ENCODE measurements around the gene SVEP1.

SVEP1 gene

DNA sequence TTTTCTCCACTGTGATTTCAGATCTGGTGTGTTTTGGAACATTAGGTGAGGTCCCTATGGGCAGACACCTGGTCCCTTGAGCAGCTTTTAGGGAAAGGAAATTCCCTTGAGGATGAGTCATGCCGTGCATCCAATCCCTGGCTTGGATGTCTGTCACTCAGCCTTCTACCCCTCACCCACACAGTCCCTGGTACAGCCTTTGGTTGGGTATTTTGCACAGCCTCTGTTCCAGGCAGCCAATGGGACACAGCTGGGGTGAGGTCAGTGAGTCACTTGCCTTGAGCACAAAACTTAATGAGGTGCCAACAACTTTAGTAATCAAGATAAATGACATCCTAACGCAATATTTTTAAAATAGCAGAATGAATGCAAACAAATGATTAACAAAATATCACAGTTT is 22.7 kb upstream of the SVEP1 start:
- Histone ChIP-seq H3K27me3 (replicated peaks) (no peaks in the 10 kb centered on the region), H3K27ac (no peak overlapping the region), H3K36me3 (replicated peaks) (no peaks in the 10 kb centered on the region), H3K4me3 (ENCODE audit: low read depth, low read length) (no peak overlapping the region)
- TF ChIP-seq, protein P1, sequence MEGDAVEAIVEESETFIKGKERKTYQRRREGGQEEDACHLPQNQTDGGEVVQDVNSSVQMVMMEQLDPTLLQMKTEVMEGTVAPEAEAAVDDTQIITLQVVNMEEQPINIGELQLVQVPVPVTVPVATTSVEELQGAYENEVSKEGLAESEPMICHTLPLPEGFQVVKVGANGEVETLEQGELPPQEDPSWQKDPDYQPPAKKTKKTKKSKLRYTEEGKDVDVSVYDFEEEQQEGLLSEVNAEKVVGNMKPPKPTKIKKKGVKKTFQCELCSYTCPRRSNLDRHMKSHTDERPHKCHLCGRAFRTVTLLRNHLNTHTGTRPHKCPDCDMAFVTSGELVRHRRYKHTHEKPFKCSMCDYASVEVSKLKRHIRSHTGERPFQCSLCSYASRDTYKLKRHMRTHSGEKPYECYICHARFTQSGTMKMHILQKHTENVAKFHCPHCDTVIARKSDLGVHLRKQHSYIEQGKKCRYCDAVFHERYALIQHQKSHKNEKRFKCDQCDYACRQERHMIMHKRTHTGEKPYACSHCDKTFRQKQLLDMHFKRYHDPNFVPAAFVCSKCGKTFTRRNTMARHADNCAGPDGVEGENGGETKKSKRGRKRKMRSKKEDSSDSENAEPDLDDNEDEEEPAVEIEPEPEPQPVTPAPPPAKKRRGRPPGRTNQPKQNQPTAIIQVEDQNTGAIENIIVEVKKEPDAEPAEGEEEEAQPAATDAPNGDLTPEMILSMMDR (IDR thresholded peaks at IDR 0.05; ENCODE audit: low read depth, low read length, missing control alignments) = no peak
- DNase-seq = no peak
- in situ Hi-C loops (cut with HindIII; ENCODE audit: low pct_ligation_motif_present, low sequenced_read_pairs) = no loop called here

DNA sequence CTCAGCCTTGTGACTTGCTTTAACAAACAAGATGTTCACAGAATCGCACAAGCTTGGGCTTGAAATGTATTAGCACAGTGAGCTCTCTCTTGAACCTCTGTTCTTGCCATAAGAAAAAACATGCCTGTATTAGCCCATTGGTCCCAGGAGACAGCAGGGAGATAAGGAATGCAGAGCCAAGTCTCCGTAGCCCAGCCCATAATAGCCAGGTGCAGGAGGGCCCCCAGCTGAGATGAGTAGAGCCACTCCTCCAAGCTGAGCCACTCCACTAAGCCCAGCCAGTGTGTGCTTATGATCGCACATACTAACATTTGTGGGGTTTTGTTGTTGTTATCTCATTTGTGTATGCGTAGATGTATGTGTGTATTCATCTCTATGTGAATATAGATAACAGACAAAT is 21.6 kb upstream of the SVEP1 start:
- in situ Hi-C loops (cut with HindIII; ENCODE audit: low pct_ligation_motif_present, low sequenced_read_pairs) = no loop called here
- Histone ChIP-seq H3K27me3 (replicated peaks) (no peaks in the 10 kb centered on the region), H3K36me3 (replicated peaks) (no peaks in the 10 kb centered on the region), H3K4me3 (ENCODE audit: low read depth, low read length) (no peak overlapping the region), H3K27ac (no peak overlapping the region)
- DNase-seq = no peak
- TF ChIP-seq, protein P1 (IDR thresholded peaks at IDR 0.05; ENCODE audit: low read depth, low read length, missing control alignments) = no peak

DNA sequence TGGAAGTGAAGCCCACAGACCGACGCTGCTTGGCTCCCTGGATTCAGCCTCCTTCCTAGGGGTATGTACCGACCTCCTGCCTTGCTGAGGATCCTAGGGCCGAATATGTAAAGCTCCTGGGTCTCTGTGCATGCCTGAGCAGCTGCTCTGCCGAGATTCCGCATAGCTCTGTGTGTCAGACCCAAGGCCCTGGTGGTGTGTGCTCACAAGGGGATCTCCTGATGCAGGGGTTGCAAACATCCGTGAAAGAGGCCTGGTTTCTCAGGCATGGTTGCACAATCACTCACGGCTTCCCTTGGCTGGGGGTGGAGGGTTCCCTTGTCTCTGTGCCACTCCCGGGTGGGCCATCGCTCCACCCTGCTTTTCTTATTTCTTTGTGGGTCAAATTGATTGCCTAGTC is 19.9 kb upstream of the SVEP1 start:
- in situ Hi-C loops (cut with HindIII; ENCODE audit: low pct_ligation_motif_present, low sequenced_read_pairs) = no loop called here
- H3K27ac ChIP-seq = no peak overlapping the region
- DNase-seq = no peak
- no peak overlapping the region for H3K4me3 ChIP-seq (ENCODE audit: low read depth, low read length)
- no peaks in the 10 kb centered on the region for H3K27me3 ChIP-seq (replicated peaks)
- TF ChIP-seq, protein P1 (IDR thresholded peaks at IDR 0.05; ENCODE audit: low read depth, low read length, missing control alignments) = no peak
- H3K36me3 ChIP-seq (replicated peaks) = no peaks in the 10 kb centered on the region

DNA sequence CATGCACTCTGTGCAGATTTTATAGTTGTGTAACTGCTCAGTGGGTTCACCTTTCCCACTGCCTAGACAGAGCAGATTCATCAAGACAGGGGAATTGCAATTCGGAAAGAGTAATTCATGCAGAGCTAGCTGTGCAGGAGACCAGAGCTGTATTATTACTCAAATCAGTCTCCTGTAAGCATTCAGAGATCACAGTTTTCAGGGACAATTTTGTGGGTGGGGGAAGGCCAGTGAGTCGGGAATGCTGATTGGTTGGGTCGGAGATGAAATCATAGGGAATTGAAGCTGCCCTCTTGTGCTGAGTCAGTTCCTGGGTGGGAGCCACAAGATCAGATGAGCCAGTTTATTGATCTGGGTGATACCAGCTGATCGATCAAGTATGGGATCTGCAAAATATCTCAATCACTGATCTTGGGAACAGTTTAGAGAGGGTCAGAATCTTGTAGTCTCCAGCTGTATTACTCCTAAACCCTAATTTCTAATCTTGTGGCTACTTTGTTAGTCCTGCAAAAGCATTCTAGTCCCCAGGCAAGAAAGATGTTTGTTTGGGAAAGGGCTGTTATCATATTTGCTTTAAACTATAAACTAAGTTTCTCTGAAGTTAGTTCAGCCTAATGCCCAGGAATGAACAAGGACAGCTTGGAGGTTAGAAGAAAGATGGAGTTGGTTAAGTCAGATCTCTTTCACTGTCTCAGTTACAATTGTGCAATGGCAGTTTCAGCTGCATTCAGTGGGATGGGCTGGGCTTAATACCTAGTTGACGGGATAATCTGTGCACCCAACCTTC is 12.7 kb upstream of the SVEP1 start:
- no peaks in the 10 kb centered on the region for H3K27me3 ChIP-seq (replicated peaks)
- in situ Hi-C loops (cut with HindIII; ENCODE audit: low pct_ligation_motif_present, low sequenced_read_pairs) = no loop called here

DNA sequence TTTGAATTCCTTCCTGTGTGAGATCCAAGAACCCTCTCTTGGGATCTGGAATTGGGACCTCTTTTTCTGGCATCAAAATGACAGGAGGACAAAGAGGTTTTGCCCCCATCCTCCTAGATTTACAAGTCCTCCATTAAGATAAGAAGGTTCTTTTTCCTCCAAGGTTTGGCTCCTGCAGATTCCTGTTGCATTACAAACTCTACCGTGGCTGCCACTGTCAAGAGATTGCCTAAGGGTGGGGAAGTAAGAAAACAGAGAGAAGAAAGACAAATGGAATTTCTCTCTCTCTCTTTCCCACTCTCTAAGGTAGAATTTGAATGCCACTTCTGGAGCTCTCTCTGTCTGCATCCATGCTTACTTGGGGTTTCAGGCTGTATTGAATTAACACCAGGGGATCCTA is 12.0 kb upstream of the SVEP1 start:
- no peak for DNase-seq
- no peaks in the 10 kb centered on the region for H3K27me3 ChIP-seq (replicated peaks)
- no peak overlapping the region for H3K27ac ChIP-seq
- H3K36me3 ChIP-seq (replicated peaks) = no peaks in the 10 kb centered on the region
- in situ Hi-C loops (cut with HindIII; ENCODE audit: low pct_ligation_motif_present, low sequenced_read_pairs) = no loop called here
- TF ChIP-seq, protein P1 (IDR thresholded peaks at IDR 0.05; ENCODE audit: low read depth, low read length, missing control alignments) = no peak
- no peak overlapping the region for H3K4me3 ChIP-seq (ENCODE audit: low read depth, low read length)

More for the DNA sequence above, 12.7 kb upstream of the SVEP1 start:
- H3K36me3 ChIP-seq (replicated peaks) = no peaks in the 10 kb centered on the region
- TF ChIP-seq, protein P1 (IDR thresholded peaks at IDR 0.05; ENCODE audit: low read depth, low read length, missing control alignments) = no peak
- no peak for DNase-seq
- no peak overlapping the region for H3K4me3 ChIP-seq (ENCODE audit: low read depth, low read length)
- no peak overlapping the region for H3K27ac ChIP-seq

DNA sequence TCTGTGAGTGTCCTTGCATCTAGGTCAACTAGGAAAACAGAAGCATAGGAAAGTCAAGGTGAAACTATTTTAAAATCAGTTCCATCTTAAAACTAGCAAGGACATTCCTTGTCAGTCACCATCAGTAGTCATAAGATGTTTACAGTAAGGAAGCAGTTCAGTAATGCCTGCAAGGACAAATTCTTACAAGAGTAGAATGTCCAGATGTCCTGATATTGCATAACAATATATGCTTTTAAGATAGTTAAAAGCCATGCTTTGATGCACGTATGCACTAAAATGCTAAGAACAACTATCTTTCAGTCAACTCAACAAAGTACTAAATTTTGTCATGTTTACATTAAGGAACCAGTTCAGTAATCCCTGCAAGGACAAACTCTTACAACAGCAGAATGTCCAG is 11.3 kb upstream of the SVEP1 start:
- DNase-seq = no peak
- TF ChIP-seq, protein P1 (IDR thresholded peaks at IDR 0.05; ENCODE audit: low read depth, low read length, missing control alignments) = no peak
- in situ Hi-C loops (cut with HindIII; ENCODE audit: low pct_ligation_motif_present, low sequenced_read_pairs) = no loop called here

More for the DNA sequence above, 11.3 kb upstream of the SVEP1 start:
- H3K27me3 ChIP-seq (replicated peaks) = no peaks in the 10 kb centered on the region
- no peak overlapping the region for H3K27ac ChIP-seq
- H3K36me3 ChIP-seq (replicated peaks) = no peaks in the 10 kb centered on the region
- H3K4me3 ChIP-seq (ENCODE audit: low read depth, low read length) = no peak overlapping the region

Data from brain microvascular endothelial cell (primary cell).